Urinary bladder (tissue), 4 donors: Measurements from ENCODE around the gene RNF150. TPM values are rescaled to one million over a fixed set of nuclear protein-coding genes. Genes with fewer than 3 reads are reported as not detected.

ENCODE experiments used
- DNase-seq: peaks from one replicate; pipeline ENCODE4 v3.0.0-alpha.2; 2015; ENCODE audit errors: extremely low spot score
- H3K27ac ChIP-seq: one replicate; pipeline ENCODE4 v1.5.1; 2013; ENCODE audit warnings: low read depth, mild to moderate bottlenecking, moderate library complexity
- H3K36me3 ChIP-seq: one replicate; pipeline ENCODE4 v1.6.1; 2013; ENCODE audit warnings: mild to moderate bottlenecking, moderate library complexity; ENCODE audit not compliant: insufficient read depth
- H3K4me1 ChIP-seq: one replicate; pipeline ENCODE4 v1.6.1; 2013; ENCODE audit warnings: mild to moderate bottlenecking, moderate library complexity; ENCODE audit not compliant: insufficient read depth
- H3K4me3 ChIP-seq: one replicate; pipeline ENCODE4 v1.5.1; 2013; ENCODE audit warnings: low read depth, low read length
- WGBS: extraction: QIAGEN DNeasy Blood & Tissue Kit; methylation state at CpG from one replicate; pipeline ENCODE4 v1.1.7; 2013; 5-methylcytosine and 5-hydroxymethylcytosine counted together
- polyA plus RNA-seq: library from polyadenylated mRNA; stranded (reverse); fragments of 200-250 nt; gene quantifications from one replicate; pipeline ENCODE4 v1.2.3, GENCODE V29; 2013
- total RNA-seq: library from RNA; depleted of rRNA; stranded (reverse); fragments of >200 nt; gene quantifications from one replicate; pipeline ENCODE4 v1.2.3, GENCODE V29; 2014
- donor health status: healthy with polysubstance abuse.
- donor health status: healthy.

The RNF150 gene
- total and polyA plus RNA-seq, 2 donors = 13.2 to 41.3 TPM

DNA sequence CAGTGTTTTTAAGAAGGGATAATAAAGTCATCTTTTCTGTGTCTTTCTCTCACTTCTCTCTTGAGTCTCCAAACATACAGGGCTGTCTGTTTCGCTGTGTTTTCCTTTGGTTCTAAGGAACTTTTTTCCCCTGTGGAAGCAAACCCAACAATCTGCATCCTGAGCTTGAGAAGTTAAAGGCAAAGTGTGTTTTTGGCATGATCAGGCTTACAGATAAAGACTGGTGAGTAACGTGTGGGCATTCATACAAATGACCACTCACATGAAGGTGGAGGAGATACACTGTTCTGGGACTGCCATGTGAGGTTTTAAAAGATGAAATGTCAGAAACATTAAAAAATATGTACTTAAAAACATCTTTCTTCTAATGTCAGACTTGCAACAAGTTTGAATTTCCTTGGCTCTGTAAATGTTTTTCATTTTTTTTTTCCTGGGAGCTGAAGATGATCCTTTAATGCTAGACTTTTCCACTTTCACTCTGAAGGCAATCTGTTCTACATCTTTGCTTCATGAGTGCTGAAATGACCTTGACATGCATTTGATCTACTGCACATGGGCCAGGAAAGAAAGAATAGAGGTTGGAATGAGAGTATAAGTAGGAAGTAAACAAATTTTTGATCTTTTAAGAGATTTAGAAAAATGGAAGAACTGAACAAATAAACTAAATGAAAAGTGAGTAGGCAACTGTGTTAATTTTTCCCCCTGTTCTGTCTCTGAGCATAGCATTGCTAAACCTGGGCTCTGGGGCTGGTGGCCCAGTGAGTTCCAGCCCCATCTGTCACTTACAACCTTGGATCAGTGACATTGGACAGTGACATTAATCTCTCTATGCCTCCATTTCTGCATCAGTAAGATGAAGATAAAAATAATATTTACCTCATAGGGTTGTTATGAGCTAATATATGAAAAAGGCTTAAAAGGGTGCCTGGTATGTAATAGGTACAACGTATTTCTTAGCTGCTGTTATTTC is 226.0 kb downstream of the RNF150 start:
- DNase-seq = no peak
- H3K4me1 ChIP-seq = no peaks in the 10 kb centered on the region
- 56% methylated on average over 3 of the region's 3 CpGs for WGBS
- H3K27ac ChIP-seq = no peak overlapping the region
- no peak overlapping the region for H3K4me3 ChIP-seq
- H3K36me3 ChIP-seq = no peaks in the 10 kb centered on the region

DNA sequence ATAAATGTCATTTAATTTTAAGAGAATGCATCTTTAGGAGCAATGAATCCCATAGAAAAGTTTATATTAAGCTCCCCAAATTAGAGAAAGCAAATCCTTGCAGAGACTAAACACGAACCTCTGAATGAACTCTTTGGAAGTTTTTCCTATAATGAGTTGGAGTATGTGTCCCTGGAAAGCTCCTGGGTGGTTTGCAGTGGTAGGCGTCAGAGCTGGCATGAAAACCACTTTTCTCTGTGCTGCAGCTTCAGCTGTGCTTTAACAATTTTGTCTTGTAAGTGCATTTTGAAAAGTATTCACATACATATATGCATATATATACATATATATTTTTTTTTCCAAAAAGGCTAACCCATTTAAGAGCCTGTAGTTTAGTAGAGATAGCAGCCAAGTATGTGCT is 228.4 kb downstream of the RNF150 start:
- H3K4me1 ChIP-seq = no peaks in the 10 kb centered on the region
- WGBS = 66% methylated on average over 2 of the region's 2 CpGs
- no peak for DNase-seq
- H3K4me3 ChIP-seq = no peak overlapping the region
- H3K36me3 ChIP-seq = no peaks in the 10 kb centered on the region
- H3K27ac ChIP-seq = no peak overlapping the region

DNA sequence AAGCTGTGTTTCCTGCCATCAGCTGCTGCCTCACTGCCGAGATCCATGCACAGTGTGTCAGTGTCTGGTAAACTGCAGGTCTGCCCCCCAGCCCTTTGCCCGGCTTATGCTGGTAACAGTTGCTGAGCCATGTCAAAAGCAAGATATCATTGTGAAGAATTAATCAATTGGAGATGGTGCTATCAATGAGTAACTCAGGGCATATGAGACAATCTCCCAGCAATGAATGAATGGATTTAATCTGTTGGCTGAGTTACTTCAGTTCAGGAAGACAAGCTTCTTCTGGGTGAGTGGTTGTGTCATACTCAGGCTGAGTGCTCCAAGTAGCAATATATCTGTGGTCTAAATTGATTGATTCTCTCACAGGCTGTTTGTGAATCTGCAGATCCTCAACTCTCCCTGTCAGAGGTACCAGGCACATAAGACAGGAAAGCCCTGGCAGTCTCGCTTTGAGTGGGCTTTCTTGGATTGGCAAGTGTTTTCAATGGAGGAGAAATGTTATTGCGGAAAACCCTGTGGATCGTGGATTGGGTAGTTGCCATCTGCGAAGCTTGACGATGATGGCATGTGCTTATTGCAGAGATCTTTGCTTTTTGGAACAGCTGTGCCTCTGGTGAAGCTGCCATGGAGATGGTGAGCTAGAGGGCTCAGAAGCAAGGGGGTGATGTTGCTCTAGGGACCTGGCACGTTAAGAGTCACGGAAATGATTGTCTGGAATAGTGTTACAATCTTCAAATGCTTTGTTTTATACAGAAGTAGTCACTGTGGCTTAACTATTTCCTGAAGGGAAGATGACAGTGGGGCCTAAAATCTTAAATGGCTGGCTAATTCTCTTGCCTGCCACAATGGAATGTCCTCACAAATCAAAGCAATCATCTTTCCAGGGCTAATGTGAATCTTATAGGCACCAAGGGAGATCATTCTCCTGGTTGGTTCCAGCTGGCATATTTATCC is 229.5 kb downstream of the RNF150 start:
- Histone ChIP-seq H3K4me1 (no peaks in the 10 kb centered on the region), H3K4me3 (no peak overlapping the region), H3K36me3 (no peaks in the 10 kb centered on the region), H3K27ac (no peak overlapping the region)
- no peak for DNase-seq
- WGBS = 77% methylated on average over 9 of the region's 9 CpGs

DNA sequence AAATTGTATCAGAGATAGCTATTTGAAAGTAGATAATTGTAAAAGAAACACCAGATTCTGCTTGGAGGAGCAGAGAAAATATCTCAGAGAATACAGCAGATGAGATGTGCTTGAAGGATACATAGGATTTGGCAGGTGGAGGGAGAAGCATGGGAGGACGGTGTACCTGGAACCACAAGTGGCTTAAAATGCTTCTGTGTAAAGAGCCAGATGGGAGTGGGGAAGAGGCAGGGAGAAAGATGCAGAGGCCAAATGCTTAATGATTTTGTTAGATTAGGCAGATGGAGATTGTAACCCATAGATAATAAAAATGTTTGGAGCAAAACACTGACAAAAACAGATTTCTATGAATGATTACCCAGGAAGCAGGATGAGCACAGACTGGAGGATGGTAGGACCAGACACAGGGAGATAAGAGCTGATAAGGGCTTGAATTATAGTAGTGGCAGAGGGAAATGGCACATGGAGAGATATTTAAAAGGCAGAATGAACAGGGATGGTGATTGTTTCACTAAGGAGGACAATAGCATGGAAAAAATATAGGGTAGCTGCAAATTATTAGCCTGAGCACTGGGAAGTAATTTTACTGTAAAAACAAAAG is 231.4 kb downstream of the RNF150 start:
- no peak for DNase-seq
- 74% methylated on average over 1 of the region's 1 CpG for WGBS
- no peaks in the 10 kb centered on the region for H3K36me3 ChIP-seq
- H3K4me1 ChIP-seq = no peaks in the 10 kb centered on the region
- no peak overlapping the region for H3K27ac ChIP-seq
- no peak overlapping the region for H3K4me3 ChIP-seq

DNA sequence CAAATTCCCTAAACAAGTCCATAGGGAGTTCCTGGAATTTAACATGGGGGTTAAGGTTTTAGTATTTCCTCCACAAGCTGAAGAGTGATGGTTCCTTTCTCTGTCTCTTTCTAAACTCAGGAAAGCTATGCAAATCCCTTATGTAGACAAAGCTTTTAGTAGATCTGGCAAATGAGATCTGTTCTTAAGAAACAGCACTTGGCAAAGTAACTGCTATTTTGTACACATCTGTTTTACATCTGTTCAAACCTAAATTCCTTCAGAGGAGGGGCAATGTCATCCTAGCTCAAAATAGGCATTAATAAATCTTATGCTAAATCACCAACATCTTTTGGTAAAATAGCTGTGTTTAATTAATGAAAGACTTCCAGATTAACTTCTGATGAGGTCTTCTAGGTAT is 239.3 kb downstream of the RNF150 start:
- Histone ChIP-seq H3K27ac (no peak overlapping the region), H3K36me3 (no peaks in the 10 kb centered on the region), H3K4me3 (no peak overlapping the region), H3K4me1 (peaks cover 1% of the 10 kb centered on the region)
- DNase-seq = no peak

DNA sequence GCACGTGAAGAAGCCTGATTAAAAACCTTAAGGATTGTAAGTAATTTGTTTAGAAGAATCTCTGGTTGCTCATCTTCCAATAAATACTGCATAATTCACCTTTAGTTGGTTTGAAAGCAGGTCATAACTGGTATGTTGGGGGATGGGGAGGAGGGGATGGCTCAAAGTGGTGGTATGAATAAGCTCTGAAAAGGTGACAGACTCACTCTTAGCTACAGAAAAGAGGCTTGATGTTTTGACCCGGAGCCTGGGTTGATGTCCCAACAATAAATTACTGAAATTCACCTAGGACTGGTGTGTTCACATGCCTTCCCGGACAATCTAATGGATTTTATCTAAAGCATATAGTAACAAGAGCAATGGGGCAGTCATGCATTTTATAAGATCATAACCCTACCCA is 245.2 kb downstream of the RNF150 start:
- no peaks in the 10 kb centered on the region for H3K36me3 ChIP-seq
- no peak for DNase-seq
- 85% methylated on average over 3 of the region's 3 CpGs for WGBS
- no peak overlapping the region for H3K27ac ChIP-seq
- H3K4me1 ChIP-seq = no peaks in the 10 kb centered on the region
- H3K4me3 ChIP-seq = no peak overlapping the region

DNA sequence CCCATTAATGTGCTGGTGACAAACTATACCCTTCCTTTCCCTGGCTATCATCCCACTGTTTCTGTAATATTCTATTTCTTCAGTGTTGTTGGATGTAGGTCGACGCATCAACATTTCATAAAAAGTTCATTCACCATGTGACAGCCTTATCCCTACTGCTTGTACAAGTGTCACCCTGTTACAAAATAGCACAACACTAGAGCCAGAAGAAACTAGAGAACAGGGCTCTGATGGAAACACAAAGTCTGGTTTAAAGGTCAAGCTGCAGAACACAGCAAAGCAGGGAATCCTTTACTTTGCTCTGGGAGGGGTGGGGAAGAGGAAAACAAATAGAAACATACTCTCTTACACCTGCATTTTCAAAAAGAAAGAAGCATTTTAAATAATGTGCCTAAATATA is 245.8 kb downstream of the RNF150 start:
- 78% methylated on average over 2 of the region's 2 CpGs for WGBS
- Histone ChIP-seq H3K4me1 (no peaks in the 10 kb centered on the region), H3K4me3 (no peak overlapping the region), H3K36me3 (no peaks in the 10 kb centered on the region), H3K27ac (no peak overlapping the region)
- DNase-seq = no peak

DNA sequence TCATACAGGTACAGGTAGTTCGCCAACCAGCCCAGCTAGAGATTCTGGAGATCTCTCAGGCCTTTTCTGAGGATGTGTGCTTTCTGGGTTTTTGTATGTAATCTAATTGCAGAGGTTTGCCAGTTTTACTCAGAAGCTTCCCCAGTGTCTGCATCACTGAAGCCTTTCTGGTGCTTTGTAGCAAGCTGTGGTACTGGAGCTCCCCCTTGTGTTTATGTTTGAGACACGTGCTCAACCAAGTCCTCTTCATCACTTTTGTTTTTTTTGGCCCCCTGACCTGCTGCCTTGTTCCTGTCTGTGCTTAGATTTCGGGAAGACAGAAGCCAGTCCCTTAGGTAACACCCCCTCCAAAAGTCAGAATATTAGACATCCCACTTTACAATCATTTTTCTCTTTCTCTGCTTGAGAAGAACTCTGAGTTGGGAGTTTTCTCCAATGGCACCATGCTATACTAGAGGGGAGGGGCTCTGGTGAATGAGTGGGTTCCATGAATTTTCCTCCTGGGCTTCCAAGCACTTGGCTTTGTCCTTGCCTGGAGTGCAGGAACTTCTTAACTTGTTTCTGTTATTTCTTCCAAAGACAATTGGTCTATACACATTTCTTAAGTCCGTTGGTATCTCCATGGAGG is 248.7 kb downstream of the RNF150 start:
- no peak overlapping the region for H3K4me3 ChIP-seq
- 64% methylated on average over 4 of the region's 4 CpGs for WGBS
- no peak for DNase-seq
- H3K36me3 ChIP-seq = no peaks in the 10 kb centered on the region
- H3K27ac ChIP-seq = no peak overlapping the region
- H3K4me1 ChIP-seq = no peaks in the 10 kb centered on the region

DNA sequence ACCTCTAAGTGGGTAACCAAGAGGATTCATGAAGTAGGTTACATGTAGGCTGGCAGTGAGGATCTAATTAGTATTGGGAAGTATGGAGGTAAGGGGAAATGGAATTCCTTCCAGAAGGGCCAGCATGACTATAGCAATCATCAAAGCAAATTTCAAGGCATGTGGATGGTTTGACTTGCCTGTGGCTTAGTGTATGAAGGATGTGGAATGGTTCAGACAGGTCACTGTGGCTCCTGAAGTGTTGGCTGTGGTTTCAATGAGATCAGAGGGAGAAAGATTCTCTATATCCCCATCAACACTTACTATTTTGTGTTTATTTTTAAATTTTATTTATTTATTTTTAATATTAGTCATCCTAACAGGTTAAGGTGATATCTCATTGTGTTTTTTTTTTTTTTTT is 255.5 kb downstream of the RNF150 start:
- no peaks in the 10 kb centered on the region for H3K36me3 ChIP-seq
- H3K4me1 ChIP-seq = no peaks in the 10 kb centered on the region
- H3K4me3 ChIP-seq = no peak overlapping the region
- DNase-seq = no peak
- H3K27ac ChIP-seq = no peak overlapping the region

DNA sequence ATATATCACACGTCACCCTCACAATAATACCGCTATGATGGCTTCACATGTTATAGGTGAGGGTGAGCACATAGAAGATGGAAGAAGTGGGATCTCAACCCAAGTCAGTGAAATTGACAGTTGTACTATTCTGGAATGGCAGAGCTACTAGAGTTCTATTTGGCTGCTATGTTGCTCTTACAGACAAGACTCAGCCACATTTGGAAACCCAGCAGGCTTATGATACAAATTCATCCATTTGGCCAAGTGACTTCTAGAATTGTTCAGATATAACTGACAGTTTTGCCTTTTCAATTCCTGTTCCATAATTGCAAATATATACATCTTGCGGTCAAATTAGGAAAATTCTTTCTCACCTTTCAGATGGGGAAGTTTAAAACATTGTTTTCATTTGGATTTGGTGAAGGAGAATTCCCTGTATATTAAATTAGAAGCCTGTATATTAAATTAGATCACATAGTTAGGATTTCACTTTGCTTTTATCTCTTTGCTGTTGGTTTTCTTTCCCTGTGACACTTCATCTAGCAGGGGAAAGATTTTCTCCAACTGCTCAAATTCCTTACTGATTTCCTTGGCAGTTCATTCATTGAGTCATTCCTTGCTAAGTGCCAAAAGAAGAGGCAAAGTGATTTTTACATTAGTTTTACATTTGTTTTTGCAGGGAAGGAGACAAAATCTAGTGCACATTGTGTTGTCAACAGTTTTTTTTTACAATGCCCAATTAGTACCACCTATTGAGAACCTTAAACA is 256.5 kb downstream of the RNF150 start:
- WGBS = 88% methylated on average over 3 of the region's 3 CpGs
- H3K36me3 ChIP-seq = no peaks in the 10 kb centered on the region
- DNase-seq = peak; percentile 28
- H3K27ac ChIP-seq = no peak overlapping the region
- no peaks in the 10 kb centered on the region for H3K4me1 ChIP-seq
- no peak overlapping the region for H3K4me3 ChIP-seq

DNA sequence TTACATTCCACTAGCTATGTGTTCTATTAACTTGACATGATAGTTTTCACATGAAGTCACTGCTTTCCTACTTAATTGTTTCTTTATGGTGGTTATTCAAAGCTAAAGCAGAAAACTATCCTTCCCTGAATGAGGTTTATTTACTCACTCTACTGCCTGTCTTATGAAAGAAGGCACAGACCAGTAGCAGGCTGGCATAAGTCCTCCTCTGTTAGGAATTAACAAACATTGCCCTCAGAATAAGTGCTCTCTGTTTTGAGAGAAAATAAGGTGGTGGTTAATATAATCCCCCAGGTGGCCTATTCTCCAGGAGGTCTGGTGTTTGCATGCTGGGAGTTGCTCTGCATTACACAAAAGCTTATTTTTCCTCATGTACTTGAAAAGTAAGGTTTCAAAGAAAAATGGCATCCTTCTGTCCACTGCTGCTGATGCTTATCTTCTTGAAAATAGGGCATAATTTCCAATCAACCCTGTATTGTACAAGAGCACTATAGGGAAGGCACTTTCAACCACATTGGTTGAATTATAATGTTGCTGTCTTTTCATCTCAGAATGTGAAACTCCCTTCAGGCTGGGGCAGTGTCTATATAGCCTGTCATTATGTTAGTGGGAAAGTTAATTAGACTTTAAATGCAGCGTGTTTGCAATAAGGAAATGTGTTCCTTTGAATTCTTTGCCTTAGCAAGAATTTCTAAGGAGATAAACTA is 257.4 kb downstream of the RNF150 start:
- Histone ChIP-seq H3K27ac (no peak overlapping the region), H3K4me1 (no peaks in the 10 kb centered on the region), H3K36me3 (no peaks in the 10 kb centered on the region), H3K4me3 (no peak overlapping the region)
- no peak for DNase-seq
- 86% methylated on average over 1 of the region's 1 CpG for WGBS

DNA sequence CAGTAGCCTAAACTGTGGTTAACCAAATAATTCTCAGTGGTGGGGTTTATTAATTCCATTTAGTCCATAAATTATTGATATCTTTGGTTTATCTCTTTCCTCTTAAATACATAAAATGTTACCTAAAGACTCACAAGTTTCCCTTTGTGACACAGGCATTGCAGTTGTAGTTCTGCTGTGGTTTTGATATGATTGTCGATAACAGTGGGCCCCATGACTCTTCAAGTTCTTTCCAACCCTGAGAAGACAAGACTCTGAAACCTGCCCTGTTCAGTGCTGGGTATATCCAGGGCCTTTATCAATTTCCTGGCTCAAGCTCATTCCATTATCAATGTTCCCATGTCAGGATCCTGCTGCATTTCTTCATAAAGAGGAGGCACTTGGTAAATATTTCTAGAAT is 259.2 kb downstream of the RNF150 start:
- DNase-seq = no peak
- Histone ChIP-seq H3K4me3 (no peak overlapping the region), H3K36me3 (no peaks in the 10 kb centered on the region), H3K27ac (no peak overlapping the region), H3K4me1 (no peaks in the 10 kb centered on the region)
- 91% methylated on average over 1 of the region's 1 CpG for WGBS
